Skeletal muscle tissue (tissue), 4 donors: ENCODE results near the gene SLC28A1. TPM values are rescaled to one million over a fixed set of nuclear protein-coding genes. Genes with fewer than 3 reads are reported as not detected.
A peak's percentile ranks its signal among the peaks of the same experiment; 100 is the strongest.

Source experiments
- H3K27ac ChIP-seq: one replicate; pipeline ENCODE4 v1.7.0; 2013; ENCODE audit warnings: mild to moderate bottlenecking, low read depth, low read length, inconsistent platforms
- H3K27me3 ChIP-seq, 3 donors: one replicate each; pipeline ENCODE4 v1.7.0; 2013; ENCODE audit warnings: low read length in 3 of 3; ENCODE audit not compliant: control insufficient read depth in 3 of 3, insufficient read depth in 3 of 3
- H3K36me3 ChIP-seq, 3 donors: one replicate each; pipeline ENCODE4 v1.7.0; 2013; ENCODE audit warnings: low read length in 3 of 3; ENCODE audit not compliant: control insufficient read depth in 3 of 3, insufficient read depth in 3 of 3
- H3K4me1 ChIP-seq, 3 donors: one replicate each; pipeline ENCODE4 v1.7.0; 2013; ENCODE audit warnings: low read length in 3 of 3, mild to moderate bottlenecking in 3 of 3; ENCODE audit not compliant: control insufficient read depth in 3 of 3, insufficient read depth in 3 of 3
- H3K4me3 ChIP-seq, 3 donors: one replicate each; pipeline ENCODE4 v1.7.0; 2013; ENCODE audit warnings: low read length in 3 of 3
- H3K9ac ChIP-seq, 3 donors: one replicate each; pipeline ENCODE4 v1.7.0; 2013; ENCODE audit warnings: low read length in 3 of 3, mild to moderate bottlenecking in 3 of 3, moderate library complexity in 2 of 3, low read depth in 1 of 3
- H3K9me3 ChIP-seq, 3 donors: one replicate each; pipeline ENCODE4 v1.7.0; 2013; ENCODE audit warnings: low read length in 3 of 3; ENCODE audit not compliant: control insufficient read depth in 3 of 3
- total RNA-seq: library from RNA; depleted of rRNA; stranded (reverse); fragments of >200 nt; gene quantifications from one replicate; pipeline ENCODE4 v1.2.3, GENCODE V29; 2014
- donor health status: Osteomylitis.

Gene SLC28A1
- total RNA-seq, 1 donor from 2014 or later: 0.52 TPM

GRCh38 chr15:84859144-84859543, 25.3 kb upstream of the SLC28A1 start:
- Histone ChIP-seq H3K9ac (peak overlapping the region in 1 of 3 donors; percentile 16), H3K27me3 (no peaks in the 10 kb centered on the region), H3K4me1 (peaks cover 8 to 35% (median 28%) of the 10 kb centered on the region in 3 donors), H3K36me3 (peaks cover 69 to 82% (median 74%) of the 10 kb centered on the region in 3 donors), H3K27ac (no peak overlapping the region), H3K4me3 (no peak overlapping the region), H3K9me3 (no peaks in the 10 kb centered on the region)

GRCh38 chr15:84859651-84860050, 24.8 kb upstream of the SLC28A1 start:
- H3K27ac ChIP-seq: no peak overlapping the region
- no peak overlapping the region for H3K4me3 ChIP-seq
- no peaks in the 10 kb centered on the region for H3K9me3 ChIP-seq
- H3K9ac ChIP-seq: peak overlapping the region in 1 of 3 donors; percentile 50
- H3K36me3 ChIP-seq: peaks cover 74 to 87% (median 79%) of the 10 kb centered on the region in 3 donors
- H3K27me3 ChIP-seq: no peaks in the 10 kb centered on the region
- H3K4me1 ChIP-seq: peaks cover 9 to 35% (median 30%) of the 10 kb centered on the region in 3 donors

- no peak overlapping the region for H3K9ac ChIP-seq
- no peaks in the 10 kb centered on the region for H3K27me3 ChIP-seq
- peaks cover 3 to 20% (median 20%) of the 10 kb centered on the region in 3 donors for H3K4me1 ChIP-seq
- no peak overlapping the region for H3K4me3 ChIP-seq
- H3K36me3 ChIP-seq: peaks cover 74 to 83% (median 82%) of the 10 kb centered on the region in 3 donors
- H3K9me3 ChIP-seq: no peaks in the 10 kb centered on the region
- H3K27ac ChIP-seq: no peak overlapping the region
These were observed 22.7 kb upstream of the SLC28A1 start for GRCh38 chr15:84861781-84862180.

GRCh38 chr15:84862214-84862975, 22.1 kb upstream of the SLC28A1 start:
- H3K4me1 ChIP-seq: peaks cover 3 to 20% (median 20%) of the 10 kb centered on the region in 3 donors
- H3K36me3 ChIP-seq: peaks cover 74 to 84% (median 82%) of the 10 kb centered on the region in 3 donors
- no peaks in the 10 kb centered on the region for H3K27me3 ChIP-seq
- H3K9ac ChIP-seq: peak overlapping the region in 1 of 3 donors; percentile 51
- no peaks in the 10 kb centered on the region for H3K9me3 ChIP-seq
- H3K27ac ChIP-seq: no peak overlapping the region
- H3K4me3 ChIP-seq: no peak overlapping the region

- H3K27ac ChIP-seq: no peak overlapping the region
These were observed 20.7 kb upstream of the SLC28A1 start for GRCh38 chr15:84863565-84864443.

GRCh38 chr15:84864444-84864795, 20.0 kb upstream of the SLC28A1 start:
- no peaks in the 10 kb centered on the region for H3K27me3 ChIP-seq
- no peaks in the 10 kb centered on the region for H3K9me3 ChIP-seq
- H3K4me3 ChIP-seq: no peak overlapping the region
- peaks cover 75 to 81% (median 80%) of the 10 kb centered on the region in 3 donors for H3K36me3 ChIP-seq
- H3K27ac ChIP-seq: no peak overlapping the region
- peak overlapping the region in 1 of 3 donors; percentile 54 for H3K9ac ChIP-seq
- H3K4me1 ChIP-seq: peaks cover 3 to 24% (median 21%) of the 10 kb centered on the region in 3 donors

More at GRCh38 chr15:84863565-84864443, 20.7 kb upstream of the SLC28A1 start:
- Histone ChIP-seq H3K4me3 (peak overlapping the region in 1 of 3 donors; percentile 1), H3K9me3 (no peaks in the 10 kb centered on the region), H3K4me1 (peaks cover 3 to 19% (median 19%) of the 10 kb centered on the region in 3 donors), H3K36me3 (peaks cover 75 to 81% (median 80%) of the 10 kb centered on the region in 3 donors), H3K27me3 (no peaks in the 10 kb centered on the region), H3K9ac (peak overlapping the region in 1 of 3 donors; percentile 51)

GRCh38 chr15:84865074-84865569, 19.3 kb upstream of the SLC28A1 start:
- peaks cover 75 to 81% (median 80%) of the 10 kb centered on the region in 3 donors for H3K36me3 ChIP-seq
- no peak overlapping the region for H3K27ac ChIP-seq
- H3K9me3 ChIP-seq: no peaks in the 10 kb centered on the region
- H3K4me3 ChIP-seq: no peak overlapping the region
- H3K27me3 ChIP-seq: no peaks in the 10 kb centered on the region
- H3K4me1 ChIP-seq: peaks cover 3 to 27% (median 26%) of the 10 kb centered on the region in 3 donors
- no peak overlapping the region for H3K9ac ChIP-seq

GRCh38 chr15:84868037-84868880, 16.2 kb upstream of the SLC28A1 start:
- Histone ChIP-seq H3K27me3 (no peaks in the 10 kb centered on the region), H3K9ac (no peak overlapping the region), H3K9me3 (no peaks in the 10 kb centered on the region), H3K36me3 (peaks cover 64 to 67% (median 65%) of the 10 kb centered on the region in 3 donors), H3K4me3 (no peak overlapping the region), H3K4me1 (peaks cover 16 to 54% (median 51%) of the 10 kb centered on the region in 3 donors), H3K27ac (no peak overlapping the region)

GRCh38 chr15:84869510-84869909, 15.0 kb upstream of the SLC28A1 start:
- Histone ChIP-seq H3K27me3 (no peaks in the 10 kb centered on the region), H3K27ac (no peak overlapping the region), H3K36me3 (peaks cover 52 to 54% (median 52%) of the 10 kb centered on the region in 3 donors), H3K4me3 (no peak overlapping the region), H3K4me1 (peaks cover 13 to 45% (median 38%) of the 10 kb centered on the region in 3 donors), H3K9me3 (no peaks in the 10 kb centered on the region), H3K9ac (no peak overlapping the region)
